ENCODE data around the gene NDUFV1. TPM values are rescaled to one million over a fixed set of nuclear protein-coding genes. Genes with fewer than 3 reads are reported as not detected.
A peak's percentile ranks its signal among the peaks of the same experiment; 100 is the strongest.

The NDUFV1 gene
- total RNA-seq, 1 donor, result 116 TPM

GRCh38 chr11:67571443-67571842 is 35.3 kb upstream of the NDUFV1 start:
- DNase-seq (ENCODE audit: low read depth), result no peak
- TF ChIP-seq CTCF (IDR thresholded peaks at IDR 0.05; ENCODE audit: insufficient read depth, low read length), result no peak
- no peak overlapping the region for H3K4me3 ChIP-seq (ENCODE audit: low read depth, low read length)

GRCh38 chr11:67572305-67572704 is 34.4 kb upstream of the NDUFV1 start:
- no peak overlapping the region for H3K4me3 ChIP-seq (ENCODE audit: low read depth, low read length)
- no peak for TF ChIP-seq CTCF (IDR thresholded peaks at IDR 0.05; ENCODE audit: insufficient read depth, low read length)
- no peak for DNase-seq (ENCODE audit: low read depth)

- peak; percentile 57 for DNase-seq (ENCODE audit: low read depth)
- peak; percentile 80 for TF ChIP-seq CTCF (IDR thresholded peaks at IDR 0.05; ENCODE audit: insufficient read depth, low read length)
- no peak overlapping the region for H3K4me3 ChIP-seq (ENCODE audit: low read depth, low read length)
These were observed 33.9 kb upstream of the NDUFV1 start for GRCh38 chr11:67572747-67573419.

- DNase-seq (ENCODE audit: low read depth), result no peak
- no peak overlapping the region for H3K4me3 ChIP-seq (ENCODE audit: low read depth, low read length)
- no peak for TF ChIP-seq CTCF (IDR thresholded peaks at IDR 0.05; ENCODE audit: insufficient read depth, low read length)
These were observed 31.8 kb upstream of the NDUFV1 start for GRCh38 chr11:67574938-67575337.

GRCh38 chr11:67576735-67577475 is 29.8 kb upstream of the NDUFV1 start:
- no peak for TF ChIP-seq CTCF (IDR thresholded peaks at IDR 0.05; ENCODE audit: insufficient read depth, low read length)

GRCh38 chr11:67577951-67578350 is 28.8 kb upstream of the NDUFV1 start:
- no peak overlapping the region for H3K4me3 ChIP-seq (ENCODE audit: low read depth, low read length)
- DNase-seq (ENCODE audit: low read depth), result no peak
- TF ChIP-seq CTCF (IDR thresholded peaks at IDR 0.05; ENCODE audit: insufficient read depth, low read length), result no peak

More at GRCh38 chr11:67576735-67577475, 29.8 kb upstream of the NDUFV1 start:
- DNase-seq (ENCODE audit: low read depth), result no peak
- H3K4me3 ChIP-seq (ENCODE audit: low read depth, low read length), result no peak overlapping the region
